GM18868 (cell line): ENCODE measurements around the gene STK32B.

ENCODE experiments used
- ATAC-seq: cut with Tn5 transposase; IDR thresholded peaks from one replicate; pipeline ENCODE4 v1.9.1; 2021; ENCODE audit warnings: mild to moderate bottlenecking, moderate library complexity; ENCODE audit not compliant: unreplicated experiment

STK32B gene

DNA sequence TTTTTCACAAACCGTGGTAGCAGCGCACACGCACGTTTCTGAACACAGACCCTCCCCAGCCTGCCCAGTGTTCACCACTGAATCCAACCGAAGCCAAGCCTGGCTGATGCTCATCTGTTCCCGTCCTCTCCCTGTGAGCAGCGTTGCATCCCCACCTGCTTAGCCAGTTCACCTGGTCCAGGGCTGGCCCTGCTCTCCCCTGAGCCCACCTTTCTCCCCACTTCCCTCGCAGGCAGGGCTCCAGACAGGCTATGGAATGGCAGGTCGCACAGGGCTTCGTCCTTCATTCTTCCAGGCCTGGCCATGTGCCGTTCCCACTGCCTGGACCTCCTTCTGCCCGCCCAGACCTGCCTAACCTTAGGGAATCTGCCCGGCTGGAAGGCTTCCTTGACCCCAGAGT, 410.2 kb downstream of the STK32B start:
- ATAC-seq, result no peak

- ATAC-seq, result no peak
Observed at GRCh38 chr4:5462254-5462835, 411.1 kb downstream of the STK32B start.

GRCh38 chr4:5462896-5463295, 411.6 kb downstream of the STK32B start:
- no peak for ATAC-seq

- ATAC-seq, result no peak
Observed at GRCh38 chr4:5463361-5463760, 412.1 kb downstream of the STK32B start.

- ATAC-seq, result no peak
Observed at GRCh38 chr4:5463936-5464650, 412.8 kb downstream of the STK32B start.

DNA sequence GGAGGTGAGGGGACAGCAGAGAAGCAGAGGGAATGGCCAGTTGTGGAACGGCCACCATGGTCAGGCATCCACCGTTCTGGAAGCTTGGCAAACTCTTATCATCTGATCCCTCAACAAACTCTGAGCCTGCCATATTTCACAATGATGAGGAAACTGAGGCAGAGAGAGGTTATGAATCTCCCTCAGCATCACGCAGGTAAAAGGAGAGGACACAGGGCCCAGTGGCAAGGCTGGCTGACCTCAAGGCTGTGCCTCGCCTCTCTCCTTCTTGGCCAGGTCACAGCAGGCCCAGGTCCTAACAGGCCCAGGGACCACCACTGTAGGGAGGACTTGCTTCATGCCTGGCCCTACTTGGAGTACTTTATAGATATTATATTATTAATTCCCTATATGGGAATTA, 414.2 kb downstream of the STK32B start:
- no peak for ATAC-seq

DNA sequence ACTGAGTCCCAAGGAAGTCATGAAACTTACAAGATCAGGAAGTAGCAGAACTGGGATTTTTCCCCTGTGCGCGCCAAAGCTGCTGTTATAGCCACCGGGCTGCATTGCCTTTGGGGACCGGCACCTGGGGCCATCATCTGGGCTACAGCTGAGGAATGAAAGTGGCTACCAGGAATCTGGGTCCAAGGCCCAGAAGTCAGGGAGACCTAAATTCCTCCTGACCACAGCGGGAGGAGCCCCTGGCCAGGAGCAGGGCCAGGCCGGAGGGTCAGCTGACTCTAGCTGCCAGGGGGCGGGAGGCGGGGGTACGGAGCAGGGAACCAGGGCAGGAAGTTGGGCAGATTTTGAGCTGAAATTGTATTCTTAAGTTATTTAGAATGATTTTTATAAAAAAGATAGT, 414.7 kb downstream of the STK32B start:
- no peak for ATAC-seq

- ATAC-seq, result no peak
Observed at GRCh38 chr4:5467111-5467510, 415.8 kb downstream of the STK32B start.

- ATAC-seq, result no peak
Observed at GRCh38 chr4:5469151-5469775, 418.0 kb downstream of the STK32B start.

DNA sequence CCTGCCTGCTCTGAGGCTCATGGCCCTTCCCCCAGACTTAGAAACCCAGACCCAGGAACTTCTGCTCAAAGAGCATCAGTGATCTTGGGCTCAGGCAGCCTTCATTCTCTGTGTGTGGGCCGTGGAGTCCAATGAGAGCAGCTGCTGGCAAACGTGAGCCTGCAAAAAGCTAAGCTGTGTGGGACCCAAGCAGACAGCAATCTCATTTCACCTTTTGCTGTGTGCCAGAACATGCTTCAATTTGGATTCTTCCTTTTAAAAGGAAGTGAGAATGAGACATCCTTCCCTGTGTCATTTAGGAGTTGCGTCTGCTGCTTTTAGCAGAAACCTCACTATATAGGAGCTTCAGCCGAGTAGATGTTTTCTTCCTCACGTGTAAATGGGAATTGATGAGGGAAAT, 418.6 kb downstream of the STK32B start:
- ATAC-seq, result no peak

DNA sequence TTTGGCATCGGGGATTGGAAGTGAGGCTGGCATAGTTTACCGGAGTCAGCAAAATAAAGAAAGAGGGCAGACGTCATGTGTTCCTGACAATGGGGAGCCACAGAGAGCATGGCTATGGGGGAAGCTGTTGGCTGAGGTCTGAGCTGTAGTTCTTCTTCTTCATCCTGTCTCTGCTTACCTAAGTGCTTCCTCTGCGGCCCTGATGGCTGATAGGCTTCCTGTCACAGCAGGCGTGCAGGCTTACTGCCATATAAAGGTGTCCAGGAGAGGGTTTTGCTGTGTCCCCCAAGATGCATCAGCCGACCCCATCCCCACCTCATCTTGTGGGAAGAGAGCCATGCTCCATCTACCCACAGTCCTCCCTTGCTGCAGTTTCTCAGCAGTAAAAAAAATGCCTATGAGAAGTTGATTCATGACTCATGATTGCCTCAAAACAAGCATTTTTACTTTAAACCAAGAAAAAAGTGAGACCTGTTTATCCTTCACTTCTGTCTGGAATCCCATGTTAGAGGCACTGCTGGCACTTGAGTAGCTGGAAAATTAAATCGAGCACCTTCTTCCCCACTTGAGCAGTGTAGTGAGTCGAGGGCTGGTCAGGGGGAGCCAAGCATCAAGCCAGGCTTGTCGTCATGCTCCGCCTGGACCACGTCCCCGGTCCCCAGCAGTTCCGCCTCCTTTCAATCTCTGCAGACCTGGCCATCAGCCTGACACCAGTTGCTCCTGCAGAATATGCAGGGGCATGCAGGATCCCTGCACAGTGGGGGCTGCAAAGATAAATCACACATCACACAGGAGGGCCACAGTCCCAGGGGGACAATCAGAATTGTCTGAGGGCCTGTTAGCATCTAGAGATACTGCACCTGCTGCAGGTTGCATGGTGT, 419.3 kb downstream of the STK32B start:
- no peak for ATAC-seq

- ATAC-seq, result no peak
Observed at GRCh38 chr4:5471206-5471605, 419.9 kb downstream of the STK32B start.

GRCh38 chr4:5471691-5472090, 420.4 kb downstream of the STK32B start:
- no peak for ATAC-seq

- ATAC-seq, result no peak
Observed at GRCh38 chr4:5472160-5472591, 420.9 kb downstream of the STK32B start.

- ATAC-seq, result no peak
Observed at GRCh38 chr4:5473125-5473524, 421.8 kb downstream of the STK32B start.

- ATAC-seq, result no peak
Observed at GRCh38 chr4:5474756-5475155, 423.5 kb downstream of the STK32B start.

GRCh38 chr4:5477613-5478012, 426.3 kb downstream of the STK32B start:
- no peak for ATAC-seq

DNA sequence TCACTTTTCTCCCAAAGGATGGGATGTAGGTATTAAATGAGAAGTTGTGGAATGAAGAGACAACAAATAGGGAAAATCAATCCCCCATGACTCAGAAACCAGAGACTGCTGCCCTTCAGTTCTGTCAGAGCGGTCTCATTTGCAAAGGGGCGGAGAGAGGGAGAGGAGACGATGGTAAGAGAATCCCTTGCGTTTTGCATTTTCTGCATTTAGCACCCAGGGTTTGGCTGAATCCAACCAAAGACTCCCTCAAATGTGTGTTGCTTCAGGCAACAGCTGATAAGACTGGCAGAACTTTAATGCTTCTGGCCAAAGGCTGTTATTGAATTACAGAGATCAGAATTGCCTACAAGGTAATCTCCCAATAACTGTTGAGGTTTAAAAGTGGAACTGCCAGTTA, 426.9 kb downstream of the STK32B start:
- no peak for ATAC-seq

DNA sequence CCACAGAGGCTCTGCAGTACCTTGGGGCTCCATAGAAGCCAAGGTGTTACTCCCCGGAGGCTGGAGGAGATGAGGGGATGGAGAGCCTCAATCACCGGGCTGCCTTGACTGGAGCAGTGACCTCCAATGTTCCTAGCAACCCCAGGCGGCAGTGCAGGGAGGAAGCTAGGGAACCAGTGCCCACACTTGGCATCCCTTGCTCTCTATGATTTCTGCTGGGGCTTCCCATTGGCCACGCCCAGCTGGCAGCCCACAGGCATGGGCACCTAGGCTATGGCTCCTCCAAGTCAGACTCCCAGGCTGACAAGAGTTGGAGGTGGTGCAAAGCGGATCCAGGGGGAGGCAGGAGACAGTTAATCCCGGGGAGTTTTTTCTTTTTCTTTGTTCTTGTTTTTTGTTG, 427.4 kb downstream of the STK32B start:
- no peak for ATAC-seq

DNA sequence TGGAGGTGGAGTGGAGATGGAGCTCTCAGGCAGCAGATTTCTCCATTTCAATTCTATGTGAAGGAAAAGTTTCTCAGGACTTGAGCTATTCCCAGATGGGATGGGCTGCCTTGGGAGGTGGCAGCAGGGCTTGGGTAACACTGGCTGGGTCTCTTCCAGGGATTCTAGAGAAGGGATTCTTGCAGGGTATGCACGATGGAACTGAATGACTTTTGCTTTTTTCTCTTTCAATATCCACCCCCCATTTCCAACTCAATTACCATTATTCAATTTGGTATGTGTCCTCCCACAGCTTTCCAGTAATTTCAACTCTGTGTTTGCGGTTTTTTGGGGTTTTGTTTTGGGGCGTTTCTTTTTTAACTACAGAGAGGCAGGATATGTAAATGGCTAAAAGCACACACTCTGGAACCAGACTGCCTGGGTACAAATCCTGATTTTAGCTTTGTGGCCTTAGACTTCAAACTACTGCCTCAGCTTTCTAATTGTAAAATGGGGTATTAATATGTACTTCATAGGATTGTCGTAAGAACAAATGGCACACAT, 428.3 kb downstream of the STK32B start:
- no peak for ATAC-seq

DNA sequence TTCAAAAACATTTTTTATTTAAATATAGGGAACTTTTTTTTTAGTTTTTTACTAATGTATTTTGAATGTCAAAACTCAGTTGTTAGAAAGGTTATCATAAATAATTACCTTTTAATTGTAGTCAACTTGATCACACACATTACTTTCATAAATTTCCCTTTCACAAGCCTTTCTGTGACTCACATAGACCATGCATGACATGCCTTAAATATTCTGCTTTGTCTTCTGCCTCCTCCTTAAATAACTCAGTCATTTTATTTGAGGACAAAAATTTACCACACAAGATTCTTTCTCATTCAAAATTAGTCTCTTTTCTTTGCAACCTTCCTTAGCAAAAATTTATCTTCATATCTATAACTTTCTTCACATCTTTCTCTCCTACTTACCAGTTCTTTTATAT, 437.1 kb downstream of the STK32B start:
- no peak for ATAC-seq
